Measurements from ENCODE around the gene LRBA. TPM values are rescaled to one million over a fixed set of nuclear protein-coding genes. Genes with fewer than 3 reads are reported as not detected.
A peak's percentile ranks its signal among the peaks of the same experiment; 100 is the strongest.
"Not testable (repeated sequence)": the region's sequence is repeated elsewhere in the genome, so short reads cannot be mapped to it uniquely, and the experiment has no call there.

The LRBA gene
- total RNA-seq, 1 experiment from 2014 or later: 55.3 TPM

GRCh38 chr4:150994721-150995120 is 20.4 kb downstream of the LRBA start:
- Histone ChIP-seq H4K8ac (replicated peaks; ENCODE audit: insufficient read length, low read depth, low read length) (no peak overlapping the region), H3K27ac (ENCODE audit: insufficient read length, low read depth, low read length) (no peak overlapping the region), H3K14ac (ENCODE audit: insufficient read depth, low read length) (no peak overlapping the region), H3K56ac (ENCODE audit: insufficient read length, low read depth, low read length) (no peak overlapping the region), H3K79me1 (ENCODE audit: insufficient read depth, low read depth, low read length, poor library complexity, severe bottlenecking) (peaks cover 2% of the 10 kb centered on the region), H3K4ac (ENCODE audit: low read depth, low read length) (no peak overlapping the region), H3K79me2 (ENCODE audit: insufficient read depth, low read length) (peaks cover 15% of the 10 kb centered on the region; the same call in 1 of the 2 replicates), H3T11ph (ENCODE audit: low read length) (no peak overlapping the region), H3K9me3 (ENCODE audit: control insufficient read depth, low read depth, low read length) (no peaks in the 10 kb centered on the region), H3K4me2 (ENCODE audit: insufficient read depth, insufficient read length, low read length) (no peak overlapping the region), H2BK20ac (ENCODE audit: low read depth, low read length, poor library complexity, severe bottlenecking) (no peak overlapping the region), H2BK15ac (ENCODE audit: low read depth, low read length) (no peak overlapping the region), H4K20me1 (ENCODE audit: control insufficient read depth, insufficient read depth, insufficient read length) (no peaks in the 10 kb centered on the region), H3K9ac (ENCODE audit: extremely low read depth, insufficient read length, low read length) (no peak overlapping the region), H4K91ac (ENCODE audit: insufficient read length, low read depth, low read length) (no peak overlapping the region), H3K23me2 (ENCODE audit: insufficient read length, low read depth, low read length, poor library complexity, severe bottlenecking) (no peaks in the 10 kb centered on the region), H3K27me3 (ENCODE audit: insufficient read depth, low read length) (no peaks in the 10 kb centered on the region), H3K23ac (ENCODE audit: insufficient read length, low read depth, low read length) (no peak overlapping the region), H4K5ac (ENCODE audit: insufficient read length, low read depth, low read length) (no peak overlapping the region), H2BK12ac (ENCODE audit: insufficient read length, low read depth, low read length) (no peak overlapping the region), H3K18ac (ENCODE audit: insufficient read length, low read depth, low read length) (no peak overlapping the region), H2BK120ac (ENCODE audit: low read depth, low read length, poor library complexity, severe bottlenecking) (no peak overlapping the region), H2AK5ac (ENCODE audit: insufficient read length, low read length) (no peak overlapping the region), H2AFZ (ENCODE audit: low read length) (no peak overlapping the region), H3K4me1 (ENCODE audit: insufficient read depth, low read length) (no peaks in the 10 kb centered on the region; the same call in 1 of the 2 replicates), H2BK5ac (ENCODE audit: insufficient read length, low read length) (no peak overlapping the region)
- H3K27ac Mint-ChIP-seq: peak overlapping the region in 2 of 3 experiments; percentile 30 to 79; a peak in 3 of 7 replicates
- WGBS (ENCODE audit: extremely low coverage, insufficient read length, low lambda C conversion rate): no CpG with 5 or more reads among the region's 2 CpGs
- no peaks in the 10 kb centered on the region for H3K9me3 Mint-ChIP-seq
- peaks cover 4 to 7% (median 5%) of the 10 kb centered on the region in 3 experiments; a peak in 4 of 7 replicates for H3K36me3 Mint-ChIP-seq (ENCODE audit: insufficient read depth in 1 of 3, low read depth in 3 of 3)
- H3K27me3 Mint-ChIP-seq (ENCODE audit: low read depth): no peaks in the 10 kb centered on the region
- H3K4me3 Mint-ChIP-seq: no peak overlapping the region
- no peak for TF ChIP-seq CTCF (conservative IDR thresholded peaks at IDR 0.05)
- H3K4me1 Mint-ChIP-seq: peaks cover 13 to 23% of the 10 kb centered on the region in 2 experiments
- no peak for DNase-seq

GRCh38 chr4:150993577-150993976 is 21.5 kb downstream of the LRBA start:
- H2AK5ac ChIP-seq (ENCODE audit: insufficient read length, low read length); H3K79me1 ChIP-seq (ENCODE audit: insufficient read depth, low read depth, low read length, poor library complexity, severe bottlenecking); H3K18ac ChIP-seq (ENCODE audit: insufficient read length, low read depth, low read length); H2AFZ ChIP-seq (ENCODE audit: low read length); H3K14ac ChIP-seq (ENCODE audit: insufficient read depth, low read length); H3K9ac ChIP-seq (ENCODE audit: extremely low read depth, insufficient read length, low read length); H4K5ac ChIP-seq (ENCODE audit: insufficient read length, low read depth, low read length); H4K8ac ChIP-seq (replicated peaks; ENCODE audit: insufficient read length, low read depth, low read length); H3K56ac ChIP-seq (ENCODE audit: insufficient read length, low read depth, low read length); H4K91ac ChIP-seq (ENCODE audit: insufficient read length, low read depth, low read length); H3K4me2 ChIP-seq (ENCODE audit: insufficient read depth, insufficient read length, low read length); H3T11ph ChIP-seq (ENCODE audit: low read length); H3K27me3 Mint-ChIP-seq (ENCODE audit: low read depth); H3K23me2 ChIP-seq (ENCODE audit: insufficient read length, low read depth, low read length, poor library complexity, severe bottlenecking); H2BK120ac ChIP-seq (ENCODE audit: low read depth, low read length, poor library complexity, severe bottlenecking); H3K9me3 ChIP-seq (ENCODE audit: control insufficient read depth, low read depth, low read length); H2BK15ac ChIP-seq (ENCODE audit: low read depth, low read length); H3K9me3 Mint-ChIP-seq; H2BK5ac ChIP-seq (ENCODE audit: insufficient read length, low read length); H2BK12ac ChIP-seq (ENCODE audit: insufficient read length, low read depth, low read length); H3K27ac ChIP-seq (ENCODE audit: insufficient read length, low read depth, low read length); DNase-seq; H4K20me1 ChIP-seq (ENCODE audit: control insufficient read depth, insufficient read depth, insufficient read length); H3K27ac Mint-ChIP-seq; H3K27me3 ChIP-seq (ENCODE audit: insufficient read depth, low read length); H3K4ac ChIP-seq (ENCODE audit: low read depth, low read length); H3K4me1 ChIP-seq (ENCODE audit: insufficient read depth, low read length); H3K36me3 Mint-ChIP-seq (ENCODE audit: insufficient read depth in 1 of 3, low read depth in 3 of 3); H2BK20ac ChIP-seq (ENCODE audit: low read depth, low read length, poor library complexity, severe bottlenecking); H3K23ac ChIP-seq (ENCODE audit: insufficient read length, low read depth, low read length); H3K4me3 Mint-ChIP-seq: not testable (repeated sequence)
- H3K4me1 Mint-ChIP-seq: peaks cover 11 to 18% of the 10 kb centered on the region in 2 experiments
- WGBS (ENCODE audit: extremely low coverage, insufficient read length, low lambda C conversion rate): no CpG with 5 or more reads among the region's 3 CpGs
- H3K79me2 ChIP-seq (ENCODE audit: insufficient read depth, low read length): peaks cover 13% of the 10 kb centered on the region; the same call in 1 of the 2 replicates
